ENCODE data around the gene EID1. TPM values are rescaled to one million over a fixed set of nuclear protein-coding genes. Genes with fewer than 3 reads are reported as not detected.
"Not testable (repeated sequence)": the region's sequence is repeated elsewhere in the genome, so short reads cannot be mapped to it uniquely, and the experiment has no call there.

EID1 gene
- total RNA-seq, 1 experiment from 2014 or later = 301 TPM

GRCh38 chr15:48909313-48909712, 31.4 kb downstream of the EID1 start:
- not testable (repeated sequence) for DNase-seq (ENCODE audit: low spot score)

GRCh38 chr15:48910554-48910953, 32.6 kb downstream of the EID1 start:
- not testable (repeated sequence) for DNase-seq (ENCODE audit: low spot score)

GRCh38 chr15:48913141-48913540, 35.2 kb downstream of the EID1 start:
- DNase-seq (ENCODE audit: low spot score) = peak; percentile 16

GRCh38 chr15:48914717-48915116, 36.8 kb downstream of the EID1 start:
- no peak for DNase-seq (ENCODE audit: low spot score)

GRCh38 chr15:48915861-48916260, 37.9 kb downstream of the EID1 start:
- DNase-seq (ENCODE audit: low spot score) = no peak

- no peak for DNase-seq (ENCODE audit: low spot score)
Observed at GRCh38 chr15:48916721-48917120, 38.8 kb downstream of the EID1 start.

GRCh38 chr15:48922046-48922445, 44.1 kb downstream of the EID1 start:
- DNase-seq (ENCODE audit: low spot score) = no peak

GRCh38 chr15:48924528-48925393, 46.8 kb downstream of the EID1 start:
- DNase-seq (ENCODE audit: low spot score) = no peak

GRCh38 chr15:48925714-48926223, 47.8 kb downstream of the EID1 start:
- peak; percentile 96 for DNase-seq (ENCODE audit: low spot score)

GRCh38 chr15:48928877-48929538, 51.1 kb downstream of the EID1 start:
- DNase-seq (ENCODE audit: low spot score) = peak; percentile 51

- DNase-seq (ENCODE audit: low spot score) = no peak
Observed at GRCh38 chr15:48929661-48930060, 51.7 kb downstream of the EID1 start.

Other genes starting within 250 kb of the EID1 start
- 142 and 156 TPM in 2 replicates for gene FBN1, start 232.4 kb upstream of the EID1 start, total RNA-seq (2014; rRNA removed; shearing (Covaris generic))
- gene CEP152, start 67.1 kb upstream of the EID1 start, total RNA-seq (2014; rRNA removed; shearing (Covaris generic)) = 8.3 and 9.8 TPM in 2 replicates
- 0.59 and 0.84 TPM in 2 replicates for gene SHC4, start 85.8 kb downstream of the EID1 start, total RNA-seq (2014; rRNA removed; shearing (Covaris generic))
- 22.9 and 25.8 TPM in 2 replicates for gene SECISBP2L, start 168.3 kb downstream of the EID1 start, total RNA-seq (2014; rRNA removed; shearing (Covaris generic))